CD8-positive, alpha-beta memory T cell (primary cell): Measurements from ENCODE around the gene TMEM238. TPM values are rescaled to one million over a fixed set of nuclear protein-coding genes. Genes with fewer than 3 reads are reported as not detected.
A peak's percentile ranks its signal among the peaks of the same experiment; 100 is the strongest.

Experiments
- CTCF ChIA-PET: fragments of 350-600 bp; sonication (Branson Sonifier 250); formaldehyde crosslinking; loops from one replicate; lab custom pipeline; 2021; ENCODE audit warnings: antibody characterized with exemption; lab: Charles Lee
- POLR2A ChIA-PET: fragments of 350-600 bp; sonication (Branson Sonifier 250); formaldehyde crosslinking; loops from one replicate; lab custom pipeline; 2021; ENCODE audit warnings: antibody characterized with exemption; lab: Charles Lee
- DNase-seq, 5 donors: peaks; one replicate each; pipeline versions ENCODE4 v3.0.0 to v3.0.0-alpha.2; 2020 to 2022; ENCODE audit warnings: mixed read lengths in 1 of 5
- H3K27ac ChIP-seq: one replicate; pipeline ENCODE4 v1.7.0; 2013; ENCODE audit warnings: low read depth, mild to moderate bottlenecking, low read length, moderate library complexity
- H3K27me3 ChIP-seq: 2 replicates; pipeline ENCODE4 v1.7.0; 2013; ENCODE audit warnings: low read length, mild to moderate bottlenecking; ENCODE audit not compliant: insufficient read depth, poor library complexity, severe bottlenecking
- H3K36me3 ChIP-seq: 2 replicates; pipeline ENCODE4 v1.7.0; 2013; ENCODE audit warnings: mild to moderate bottlenecking, low read length, moderate library complexity; ENCODE audit not compliant: insufficient read depth
- H3K4me1 ChIP-seq: 2 replicates; pipeline ENCODE4 v1.7.0; 2013; ENCODE audit warnings: mild to moderate bottlenecking, low read length, moderate library complexity; ENCODE audit not compliant: insufficient read depth
- H3K4me3 ChIP-seq: 2 replicates; pipeline ENCODE4 v1.7.0; 2013; ENCODE audit warnings: mild to moderate bottlenecking, low read length
- H3K9me3 ChIP-seq: 2 replicates; pipeline ENCODE4 v1.7.0; 2013; ENCODE audit warnings: mild to moderate bottlenecking, low read length
- H3K27ac Mint-ChIP-seq, 8 donors: one replicate each; pipeline ENCODE4 v1.8.0; 2020 to 2021; ENCODE audit warnings: mixed read lengths in 8 of 8, mild to moderate bottlenecking in 6 of 8, inconsistent platforms in 3 of 8, moderate library complexity in 3 of 8
- H3K27me3 Mint-ChIP-seq, 2 donors: one replicate each; pipeline ENCODE4 v1.8.0; 2020 to 2021; ENCODE audit warnings: mixed read lengths in 2 of 2, mild to moderate bottlenecking in 1 of 2, moderate library complexity in 1 of 2
- H3K36me3 Mint-ChIP-seq, 3 donors: one replicate each; pipeline ENCODE4 v1.8.0; 2020 to 2021; ENCODE audit warnings: mixed read lengths in 3 of 3, inconsistent platforms in 1 of 3, mild to moderate bottlenecking in 1 of 3
- H3K4me1 Mint-ChIP-seq, 3 donors: one replicate each; pipeline ENCODE4 v1.8.0; 2020 to 2021; ENCODE audit warnings: mixed read lengths in 3 of 3, inconsistent platforms in 1 of 3, mild to moderate bottlenecking in 1 of 3
- H3K4me3 Mint-ChIP-seq, 7 donors: one replicate each; pipeline ENCODE4 v1.8.0; 2020 to 2021; ENCODE audit warnings: mixed read lengths in 7 of 7, mild to moderate bottlenecking in 6 of 7, moderate library complexity in 4 of 7, inconsistent platforms in 2 of 7
- H3K9me3 Mint-ChIP-seq, 5 donors: one replicate each; pipeline ENCODE4 v1.8.0; 2020 to 2022; ENCODE audit warnings: mixed read lengths in 5 of 5, mild to moderate bottlenecking in 3 of 5, moderate library complexity in 2 of 5, inconsistent platforms in 1 of 5
- polyA plus RNA-seq: library from polyadenylated mRNA; unstranded; fragments of 300-500 nt; fragmentation: Illumina TruSeq; gene quantifications from one replicate; pipeline ENCODE4 v1.2.3, GENCODE V29; 2021
- total RNA-seq, 2 experiments: library from RNA; stranded (reverse); gene quantifications; one replicate each; pipeline ENCODE4 v1.2.3, GENCODE V29; 2021

The TMEM238 gene
- total and polyA plus RNA-seq, 3 experiments from 2014 or later, result 1.9 to 14.1 (median 13.3) TPM

DNA sequence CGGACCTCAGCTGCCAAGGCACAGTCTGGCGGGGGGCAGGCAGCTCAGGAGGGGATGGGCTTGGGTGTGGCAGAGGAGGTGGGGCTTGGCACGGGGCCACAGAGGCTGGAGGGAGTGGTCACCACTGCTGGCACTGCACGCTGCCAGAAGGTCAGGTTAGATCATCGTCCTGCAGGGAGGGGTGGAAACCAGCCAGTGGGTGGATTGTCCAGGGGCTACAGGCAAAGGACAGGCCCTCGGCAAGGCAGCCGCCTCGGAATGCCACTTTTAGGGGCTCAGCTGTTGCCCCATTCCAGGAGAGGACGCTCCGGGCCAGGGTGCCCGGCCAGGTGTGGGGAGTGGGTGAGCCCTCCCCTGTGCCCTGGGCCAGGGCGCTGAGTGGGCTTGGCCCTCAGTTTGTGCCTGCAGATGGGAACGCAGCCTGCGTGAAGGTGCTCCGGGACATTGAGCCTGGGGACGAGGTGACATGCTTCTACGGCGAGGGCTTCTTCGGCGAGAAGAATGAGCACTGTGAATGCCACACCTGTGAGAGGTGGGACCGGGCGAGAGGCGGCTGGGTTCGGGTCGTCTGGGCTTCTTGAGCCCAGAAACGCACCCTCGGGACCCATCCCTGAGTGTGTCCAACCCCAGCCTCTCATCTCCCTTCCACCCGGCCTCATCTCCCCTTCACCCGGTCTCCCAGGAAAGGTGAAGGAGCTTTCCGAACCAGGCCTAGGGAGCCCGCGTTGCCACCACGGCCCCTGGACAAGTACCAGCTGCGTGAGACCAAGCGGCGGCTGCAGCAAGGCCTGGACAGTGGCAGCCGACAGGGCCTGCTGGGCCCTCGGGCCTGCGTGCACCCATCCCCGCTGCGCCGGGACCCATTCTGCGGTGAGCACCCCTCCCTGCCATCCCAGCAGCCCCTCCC is 38.0 kb downstream of the TMEM238 start:
- Histone ChIP-seq H3K36me3 (no peaks in the 10 kb centered on the region), H3K27me3 (no peaks in the 10 kb centered on the region), H3K4me1 (peaks cover 6% of the 10 kb centered on the region), H3K4me3 (no peak overlapping the region), H3K9me3 (no peaks in the 10 kb centered on the region), H3K27ac (no peak overlapping the region)
- H3K4me1 Mint-ChIP-seq, result peaks cover 6 to 9% (median 7%) of the 10 kb centered on the region in 3 donors
- peaks cover 0 to 18% (median 2%) of the 10 kb centered on the region in 3 donors for H3K36me3 Mint-ChIP-seq
- no peak overlapping the region for H3K27ac Mint-ChIP-seq
- ChIA-PET POLR2A (no interaction called here), CTCF (interaction anchor here (1.1 kb wide), 1 partner anchor 44 kb away, joined by 3 read pairs; no protein-coding TSS in a partner anchor)
- no peaks in the 10 kb centered on the region for H3K9me3 Mint-ChIP-seq
- peaks cover 8 to 10% of the 10 kb centered on the region in 2 donors for H3K27me3 Mint-ChIP-seq
- peak overlapping the region in 1 of 7 donors; percentile 27 for H3K4me3 Mint-ChIP-seq
- DNase-seq, result no peak

DNA sequence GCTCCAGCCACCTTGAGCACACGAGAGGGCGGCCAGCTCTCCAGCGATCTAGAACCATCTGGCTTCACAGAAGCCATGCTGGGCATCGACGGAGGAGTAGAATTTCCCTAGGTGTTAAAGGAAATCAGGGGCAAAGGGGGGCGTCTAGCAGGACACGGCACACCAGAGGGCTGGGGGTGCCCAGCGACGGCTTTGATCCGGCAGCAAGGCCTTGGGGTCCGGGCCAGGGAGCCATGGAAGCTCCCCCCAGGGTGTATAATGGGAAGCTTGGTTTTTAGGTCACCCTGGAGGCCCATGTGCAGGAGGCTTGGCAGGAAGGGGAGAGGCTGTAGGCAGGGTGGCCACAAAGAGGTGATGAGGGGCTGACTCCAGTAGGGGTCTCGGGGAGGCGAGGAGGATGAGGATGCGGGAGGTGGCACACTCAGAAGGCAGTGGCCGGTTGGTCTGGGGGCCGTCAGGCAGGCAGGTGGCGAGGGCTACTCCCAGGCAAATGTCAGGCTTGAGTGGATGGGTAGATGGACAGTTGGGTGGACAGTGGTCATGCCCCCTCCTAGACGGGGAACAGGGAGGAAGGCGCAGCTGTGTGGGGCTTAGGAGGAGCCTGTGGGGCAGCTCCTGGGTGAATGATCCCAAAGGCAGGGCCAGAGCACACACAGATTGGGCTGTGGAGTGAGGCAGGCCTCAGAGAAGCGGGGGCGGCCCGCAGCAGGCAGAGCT is 38.8 kb downstream of the TMEM238 start:
- Mint-ChIP-seq H3K9me3 (no peaks in the 10 kb centered on the region), H3K27ac (no peak overlapping the region), H3K4me3 (no peak overlapping the region), H3K36me3 (peaks cover 0 to 18% (median 2%) of the 10 kb centered on the region in 3 donors), H3K4me1 (peaks cover 11 to 15% (median 12%) of the 10 kb centered on the region in 3 donors), H3K27me3 (peaks cover 2 to 3% of the 10 kb centered on the region in 2 donors)
- Histone ChIP-seq H3K27ac (no peak overlapping the region), H3K4me3 (no peak overlapping the region), H3K27me3 (no peaks in the 10 kb centered on the region), H3K36me3 (no peaks in the 10 kb centered on the region), H3K4me1 (peaks cover 13% of the 10 kb centered on the region), H3K9me3 (no peaks in the 10 kb centered on the region)
- CTCF ChIA-PET, result interaction anchor here (1.1 kb wide), 1 partner anchor 44 kb away, joined by 3 read pairs; no protein-coding TSS in a partner anchor
- no peak for DNase-seq
- POLR2A ChIA-PET, result no interaction called here

DNA sequence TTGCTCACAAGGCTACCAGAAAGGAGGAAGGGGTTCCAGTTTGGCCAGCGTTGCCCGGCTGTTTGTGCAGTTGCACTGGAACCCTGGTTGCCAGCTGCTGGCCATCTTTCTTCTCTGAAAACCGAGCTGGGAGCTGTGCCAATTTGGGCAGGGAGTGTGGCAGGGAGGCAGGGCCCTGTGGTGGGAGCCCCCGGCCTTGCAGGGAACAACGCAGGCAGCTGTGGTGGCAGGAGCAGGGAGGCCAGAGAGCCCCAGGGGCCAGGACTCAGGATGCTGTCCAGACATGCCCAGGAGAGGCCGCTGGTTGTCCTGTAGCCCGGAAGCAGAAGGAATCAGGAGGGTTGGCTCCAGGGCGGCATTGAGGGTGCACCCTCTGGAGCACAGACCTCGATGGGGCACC is 39.6 kb downstream of the TMEM238 start:
- H3K4me3 ChIP-seq, result no peak overlapping the region
- H3K4me1 ChIP-seq, result peaks cover 16% of the 10 kb centered on the region
- H3K36me3 ChIP-seq, result no peaks in the 10 kb centered on the region
- no peak overlapping the region for H3K27ac Mint-ChIP-seq
- H3K27me3 Mint-ChIP-seq, result peaks cover 0 to 6% of the 10 kb centered on the region in 2 donors
- no peak for DNase-seq
- H3K4me3 Mint-ChIP-seq, result no peak overlapping the region
- POLR2A ChIA-PET, result no interaction called here
- no peaks in the 10 kb centered on the region for H3K27me3 ChIP-seq
- H3K9me3 Mint-ChIP-seq, result no peaks in the 10 kb centered on the region
- CTCF ChIA-PET, result no interaction called here
- H3K9me3 ChIP-seq, result no peaks in the 10 kb centered on the region
- peaks cover 0 to 19% (median 2%) of the 10 kb centered on the region in 3 donors for H3K36me3 Mint-ChIP-seq
- H3K27ac ChIP-seq, result no peak overlapping the region
- peaks cover 14 to 19% (median 19%) of the 10 kb centered on the region in 3 donors for H3K4me1 Mint-ChIP-seq

DNA sequence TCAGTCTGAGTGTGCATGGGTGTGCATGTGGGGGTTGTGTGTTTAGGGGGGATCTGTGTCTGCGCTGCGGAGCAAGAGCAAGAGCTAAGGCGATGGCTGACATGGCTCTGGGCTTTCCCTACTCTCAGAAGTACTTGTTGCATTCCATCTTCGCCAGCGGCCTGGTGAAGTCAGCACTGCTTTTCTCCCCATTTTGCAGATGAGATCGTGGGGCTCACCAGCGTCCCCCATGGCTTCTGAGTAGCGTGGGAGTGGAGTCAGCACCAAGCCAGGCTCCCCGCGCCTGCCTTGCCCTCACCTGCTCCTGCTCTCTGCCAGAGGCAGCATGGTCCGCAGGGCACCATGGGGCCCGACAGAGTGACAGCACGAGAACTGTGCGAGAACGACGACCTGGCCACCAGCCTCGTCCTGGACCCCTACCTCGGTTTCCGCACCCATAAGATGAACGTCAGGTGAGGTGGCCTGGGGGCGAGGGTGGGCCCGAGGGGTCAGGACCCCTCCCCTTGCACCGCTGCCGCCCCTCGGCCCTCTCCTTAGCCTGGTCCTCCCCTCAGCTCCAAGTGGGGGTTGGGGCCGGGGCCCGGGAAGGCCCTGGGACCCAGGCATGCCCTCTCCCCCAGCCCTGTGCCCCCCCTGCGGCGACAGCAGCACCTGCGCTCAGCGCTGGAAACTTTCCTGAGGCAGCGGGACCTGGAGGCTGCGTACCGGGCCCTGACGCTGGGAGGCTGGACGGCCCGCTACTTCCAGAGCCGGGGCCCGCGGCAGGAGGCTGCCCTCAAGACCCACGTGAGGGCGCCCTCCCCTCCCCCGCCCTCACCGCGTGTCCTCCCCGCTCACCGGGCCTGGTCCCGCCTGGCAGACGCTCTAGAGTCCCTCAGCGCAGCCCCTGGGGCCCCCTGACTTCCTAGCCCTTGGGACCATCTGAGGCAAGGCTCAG is 42.2 kb downstream of the TMEM238 start:
- H3K4me1 Mint-ChIP-seq, result peaks cover 21 to 29% (median 27%) of the 10 kb centered on the region in 3 donors
- H3K36me3 Mint-ChIP-seq, result peaks cover 0 to 22% (median 2%) of the 10 kb centered on the region in 3 donors
- H3K4me3 Mint-ChIP-seq, result peak overlapping the region in 6 of 7 donors; percentile 28 to 73 (median 36)
- Histone ChIP-seq H3K4me3 (no peak overlapping the region), H3K36me3 (no peaks in the 10 kb centered on the region), H3K9me3 (no peaks in the 10 kb centered on the region), H3K27me3 (no peaks in the 10 kb centered on the region), H3K27ac (peak overlapping the region; percentile 24), H3K4me1 (peaks cover 24% of the 10 kb centered on the region)
- H3K27me3 Mint-ChIP-seq, result peaks cover 4 to 11% of the 10 kb centered on the region in 2 donors
- CTCF ChIA-PET, result no interaction called here
- peaks cover 0 to 3% (median 0%) of the 10 kb centered on the region in 5 donors for H3K9me3 Mint-ChIP-seq
- POLR2A ChIA-PET, result no interaction called here
- DNase-seq, result no peak
- H3K27ac Mint-ChIP-seq, result peak overlapping the region in 5 of 8 donors; percentile 19 to 85 (median 82)

DNA sequence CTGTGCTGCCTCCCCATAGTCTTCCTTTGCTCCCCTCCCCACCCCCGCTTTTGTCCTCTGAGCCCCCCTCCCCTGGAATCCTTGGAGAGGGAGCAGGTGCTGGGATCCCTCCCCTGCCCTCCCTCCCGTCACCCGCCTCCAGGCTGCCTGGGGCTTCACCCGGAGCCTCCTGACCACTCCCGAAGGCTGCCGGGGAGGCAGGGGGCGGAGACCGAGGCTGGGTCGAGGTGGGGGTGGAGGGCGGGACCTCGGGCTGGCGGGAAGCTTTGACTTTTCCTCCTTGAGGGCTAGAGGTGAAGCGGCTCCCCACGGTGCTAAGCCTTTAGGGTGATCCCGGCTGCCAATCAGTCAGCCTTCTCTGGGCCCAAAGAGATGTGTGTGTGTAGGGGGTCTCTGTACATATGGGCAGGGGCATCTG is 42.9 kb downstream of the TMEM238 start:
- Mint-ChIP-seq H3K4me1 (peaks cover 21 to 29% (median 27%) of the 10 kb centered on the region in 3 donors), H3K36me3 (peaks cover 0 to 22% (median 2%) of the 10 kb centered on the region in 3 donors), H3K9me3 (peaks cover 0 to 3% (median 0%) of the 10 kb centered on the region in 5 donors), H3K4me3 (peak overlapping the region; percentile 79 to 97 (median 89)), H3K27ac (peak overlapping the region in 6 of 8 donors; percentile 65 to 99 (median 94)), H3K27me3 (peaks cover 8 to 13% of the 10 kb centered on the region in 2 donors)
- Histone ChIP-seq H3K27ac (peak overlapping the region; percentile 95), H3K27me3 (no peaks in the 10 kb centered on the region), H3K4me1 (peaks cover 24% of the 10 kb centered on the region), H3K36me3 (no peaks in the 10 kb centered on the region), H3K4me3 (peak overlapping the region; percentile 77), H3K9me3 (no peaks in the 10 kb centered on the region)
- CTCF ChIA-PET, result no interaction called here
- POLR2A ChIA-PET, result no interaction called here
- DNase-seq, result peak in 4 of 5 donors; percentile 17 to 42 (median 32)

DNA sequence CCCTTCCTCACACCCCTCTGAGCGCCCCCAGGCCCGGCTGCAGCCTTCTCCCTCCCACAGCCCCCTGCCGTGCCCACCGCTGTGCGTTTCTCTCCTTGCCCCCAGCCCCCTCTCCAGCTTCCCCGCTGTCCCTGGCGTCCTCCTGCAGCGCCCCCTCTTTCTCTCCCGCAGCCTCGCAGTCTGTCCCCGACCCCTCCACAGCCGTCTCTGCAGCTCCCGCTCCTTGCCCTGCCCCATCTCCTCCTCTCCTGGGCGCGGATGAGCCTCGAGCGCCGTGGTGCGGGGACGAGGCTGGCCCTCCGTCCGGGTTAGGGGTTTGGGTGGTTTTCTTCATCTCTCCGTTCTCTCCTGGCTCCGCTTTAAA is 43.3 kb downstream of the TMEM238 start:
- H3K9me3 Mint-ChIP-seq, result peaks cover 0 to 3% (median 0%) of the 10 kb centered on the region in 5 donors
- H3K36me3 Mint-ChIP-seq, result peaks cover 0 to 22% (median 2%) of the 10 kb centered on the region in 3 donors
- H3K4me1 Mint-ChIP-seq, result peaks cover 21 to 29% (median 27%) of the 10 kb centered on the region in 3 donors
- POLR2A ChIA-PET, result no interaction called here
- Histone ChIP-seq H3K9me3 (no peaks in the 10 kb centered on the region), H3K27me3 (no peaks in the 10 kb centered on the region), H3K27ac (peak overlapping the region; percentile 95), H3K4me3 (peak overlapping the region; percentile 77), H3K4me1 (peaks cover 24% of the 10 kb centered on the region), H3K36me3 (no peaks in the 10 kb centered on the region)
- CTCF ChIA-PET, result no interaction called here
- peaks cover 8 to 15% of the 10 kb centered on the region in 2 donors for H3K27me3 Mint-ChIP-seq
- peak overlapping the region; percentile 79 to 97 (median 89) for H3K4me3 Mint-ChIP-seq
- peak overlapping the region in 7 of 8 donors; percentile 87 to 99 (median 94) for H3K27ac Mint-ChIP-seq
- DNase-seq, result no peak
